ENCODE results near the gene OR10AD1.

- TF ChIP-seq POLR2A (IDR thresholded peaks at IDR 0.05): no peak
- no peak for TF ChIP-seq CTCF (IDR thresholded peaks at IDR 0.05)
These were observed 46.5 kb downstream of the OR10AD1 start for GRCh38 chr12:48156652-48157017.

All from Peyer's patch (tissue), 4 donors.